Activated CD8-positive, alpha-beta memory T cell treated with anti-CD3 and anti-CD28 coated beads, Interleukin-2, amount 50 U/mL, for 48 hours (primary cell): ENCODE measurements around the gene TRMT11.
"Not testable (repeated sequence)": the region's sequence is repeated elsewhere in the genome, so short reads cannot be mapped to it uniquely, and the experiment has no call there.

Experiments used
- DNase-seq: peaks from one replicate; pipeline ENCODE4 v3.0.0-alpha.2; 2020

The TRMT11 gene

GRCh38 chr6:125986301-125987025 lies at the start of gene TRMT11:
TSS of gene TRMT11 (plus strand) at chr6:125986540. CDS start at chr6:125986551, 11 bp downstream.
- peak; percentile 89 for DNase-seq

GRCh38 chr6:125939026-125939425 lies 47.3 kb upstream of the TRMT11 start:
- DNase-seq = no peak

- DNase-seq = no peak
These were observed 46.5 kb upstream of the TRMT11 start for GRCh38 chr6:125939791-125940190.

- DNase-seq = no peak
These were observed 45.9 kb upstream of the TRMT11 start for GRCh38 chr6:125940247-125941041.

GRCh38 chr6:125942672-125943527 lies 43.4 kb upstream of the TRMT11 start:
- no peak for DNase-seq

- DNase-seq = no peak
These were observed 42.6 kb upstream of the TRMT11 start for GRCh38 chr6:125943528-125944433.

GRCh38 chr6:125944434-125944816 lies 41.9 kb upstream of the TRMT11 start:
- DNase-seq = no peak

- DNase-seq = no peak
These were observed 41.4 kb upstream of the TRMT11 start for GRCh38 chr6:125944896-125945295.

- DNase-seq = no peak
These were observed 40.8 kb upstream of the TRMT11 start for GRCh38 chr6:125945378-125946141.

- no peak for DNase-seq
These were observed 38.7 kb upstream of the TRMT11 start for GRCh38 chr6:125947615-125948014.

GRCh38 chr6:125948455-125948854 lies 37.9 kb upstream of the TRMT11 start:
- no peak for DNase-seq

- DNase-seq = no peak
These were observed 37.3 kb upstream of the TRMT11 start for GRCh38 chr6:125949069-125949468.

- no peak for DNase-seq
These were observed 36.0 kb upstream of the TRMT11 start for GRCh38 chr6:125950293-125950692.

GRCh38 chr6:125950716-125951115 lies 35.6 kb upstream of the TRMT11 start:
- DNase-seq = not testable (repeated sequence)

- DNase-seq = no peak
These were observed 35.0 kb upstream of the TRMT11 start for GRCh38 chr6:125951323-125951722.

GRCh38 chr6:125952764-125953501 lies 33.4 kb upstream of the TRMT11 start:
- no peak for DNase-seq

GRCh38 chr6:125953502-125953875 lies 32.9 kb upstream of the TRMT11 start:
- no peak for DNase-seq

- no peak for DNase-seq
These were observed 31.5 kb upstream of the TRMT11 start for GRCh38 chr6:125954735-125955339.

GRCh38 chr6:125955973-125956372 lies 30.4 kb upstream of the TRMT11 start:
- no peak for DNase-seq
